NCI-H1092 treated with DMSO at 0.1 percent for 48 hours (cell line): Measurements from ENCODE around the gene SQOR.

Experiments
- DNase-seq: peaks from one replicate; lab custom pipeline; 2025; lab: John Stamatoyannopoulos, UW

The SQOR gene

DNA sequence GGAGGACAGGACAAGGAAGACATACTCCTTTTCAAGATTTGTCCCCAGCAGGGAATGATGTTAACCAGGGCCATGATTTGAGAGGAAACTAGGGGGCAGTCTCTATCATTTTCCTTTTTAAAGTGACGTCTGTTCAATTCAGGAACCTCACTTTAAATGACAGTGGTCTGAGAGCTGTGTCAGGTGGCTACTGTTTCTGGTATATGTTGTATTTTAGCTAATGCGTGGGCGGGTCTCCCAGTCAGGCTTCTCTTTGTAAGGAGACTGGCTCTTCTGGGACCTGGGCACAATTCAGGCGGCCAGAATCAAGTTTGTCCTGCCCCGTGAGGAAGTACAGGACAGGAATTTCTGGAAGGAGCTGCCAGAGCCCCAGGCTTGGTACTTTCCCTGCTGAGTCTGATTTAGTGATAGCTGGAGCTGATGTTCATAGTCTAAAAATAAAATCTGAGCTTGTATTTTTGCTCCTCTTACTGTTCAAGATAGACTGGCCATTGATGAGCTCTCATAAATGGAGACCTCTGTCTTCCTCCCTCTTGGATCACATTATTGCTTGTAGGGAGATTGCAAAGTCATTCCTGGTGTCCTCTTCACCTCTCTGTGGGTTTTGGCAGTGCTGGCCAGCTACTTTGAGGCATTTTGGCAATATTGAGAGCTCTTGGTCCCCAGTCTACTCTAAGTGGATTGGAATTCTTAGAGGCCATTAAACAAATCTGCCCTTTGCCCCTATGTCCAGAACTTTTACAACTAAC, 25.6 kb downstream of the SQOR start:
- no peak for DNase-seq

DNA sequence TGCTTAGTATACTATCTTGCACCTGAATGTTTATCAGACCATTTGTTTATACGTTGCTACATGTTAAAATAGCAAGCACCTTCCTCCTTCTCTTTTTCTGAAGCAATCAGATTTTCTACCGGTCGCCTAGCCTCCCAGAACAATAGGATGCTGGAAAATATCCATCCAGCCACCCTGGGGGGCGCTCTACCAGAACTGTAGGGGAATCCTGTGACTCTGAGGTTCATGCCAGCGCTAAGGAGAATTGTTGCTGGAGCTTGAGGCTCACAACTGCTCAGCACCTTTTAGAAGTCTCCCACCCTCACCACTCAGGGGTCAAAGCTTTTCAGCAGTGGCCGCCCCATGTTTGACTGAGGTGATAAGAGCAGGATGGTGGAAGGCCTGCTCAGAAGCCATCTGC, 27.5 kb downstream of the SQOR start:
- no peak for DNase-seq

DNA sequence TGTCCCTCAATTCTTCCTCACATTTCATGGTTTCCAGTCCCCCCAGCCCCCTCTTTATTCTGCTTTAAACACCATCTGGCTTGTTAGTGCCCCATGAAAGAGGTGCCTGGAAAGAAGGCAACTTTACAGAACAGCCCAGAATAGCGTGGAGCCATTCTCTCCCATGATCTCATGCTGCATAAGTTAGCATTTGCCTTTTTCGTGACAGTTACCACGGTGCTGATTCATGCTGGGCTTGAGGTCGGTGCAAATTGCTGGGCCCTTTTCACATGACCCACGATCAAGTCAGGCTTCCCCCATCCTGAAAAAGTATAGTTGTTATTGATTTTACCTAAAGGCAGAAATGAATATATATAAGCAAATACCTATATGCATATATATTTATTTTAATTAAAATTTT, 29.6 kb downstream of the SQOR start:
- no peak for DNase-seq

DNA sequence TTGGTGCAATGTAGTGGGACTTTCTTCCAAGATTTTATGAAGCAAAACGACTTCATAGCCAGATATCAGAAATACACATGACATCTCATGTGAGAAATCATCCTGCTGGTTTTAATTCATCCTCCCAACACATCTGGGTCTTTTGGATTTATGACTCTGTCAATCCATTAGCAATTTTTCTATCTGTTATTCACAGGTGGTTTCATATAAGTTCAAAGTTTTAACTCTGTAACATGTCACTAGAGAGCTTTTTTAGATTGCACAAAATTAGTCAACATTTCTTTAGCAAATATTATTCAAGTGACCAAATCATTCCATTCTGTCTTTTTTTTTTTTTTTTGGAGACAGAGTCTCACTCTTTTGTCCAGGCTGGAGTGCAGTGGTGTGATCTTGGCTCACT, 30.4 kb downstream of the SQOR start:
- DNase-seq = no peak

DNA sequence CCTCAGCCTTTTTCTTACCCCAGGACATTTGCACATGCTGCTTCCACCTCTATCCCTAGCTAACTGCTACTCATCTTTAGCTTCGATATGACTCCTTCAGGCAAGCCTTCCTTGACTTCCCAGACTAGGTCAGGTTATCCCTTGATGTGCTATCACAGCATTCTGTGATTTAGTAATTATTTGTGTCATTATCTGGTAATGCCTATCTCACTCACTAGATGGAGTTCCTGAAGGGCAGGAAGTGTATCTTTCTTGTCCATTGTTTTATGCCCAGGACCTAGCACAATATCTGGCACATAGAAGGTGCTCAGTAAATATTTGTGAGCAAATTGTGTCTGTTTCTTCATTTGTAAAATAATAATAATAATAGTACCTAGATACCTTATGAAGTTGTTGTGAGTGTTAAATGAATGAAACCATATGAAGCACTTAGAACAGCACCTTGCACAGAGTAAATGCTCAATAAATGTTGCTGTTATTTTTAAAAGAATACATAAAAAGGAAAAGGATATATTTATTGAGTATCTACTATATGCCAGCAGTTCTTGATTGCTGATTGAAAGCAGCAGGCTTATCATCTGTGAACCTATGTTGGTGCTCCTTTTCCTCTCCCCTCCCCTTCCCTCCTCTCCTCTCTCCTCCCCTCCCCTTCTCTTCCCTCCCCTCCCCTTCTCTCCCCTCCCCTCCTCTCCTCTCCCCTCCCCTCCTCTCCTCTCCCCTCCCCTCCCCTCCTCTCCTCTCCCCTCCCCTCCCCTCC, 31.5 kb downstream of the SQOR start:
- no peak for DNase-seq

DNA sequence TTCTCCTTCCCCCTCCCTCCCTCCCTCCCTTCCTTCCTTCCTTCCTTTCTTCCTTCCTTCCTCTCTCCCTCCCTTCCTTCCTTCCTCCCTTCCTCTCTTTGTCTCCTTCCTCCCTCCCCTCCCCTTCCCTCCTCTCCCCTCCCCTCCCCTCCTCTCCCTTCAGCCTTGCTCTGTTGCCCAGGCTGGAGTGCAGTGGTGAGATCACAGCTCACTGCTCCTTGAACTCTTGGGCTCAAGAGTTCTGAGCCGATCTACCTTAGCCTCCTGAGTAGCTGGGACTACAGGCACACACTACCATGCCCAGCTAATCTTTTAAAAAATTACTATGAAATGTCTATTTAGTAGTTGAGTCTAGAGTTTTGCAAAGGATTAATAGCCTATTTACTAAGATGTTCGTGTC, 32.2 kb downstream of the SQOR start:
- no peak for DNase-seq

DNA sequence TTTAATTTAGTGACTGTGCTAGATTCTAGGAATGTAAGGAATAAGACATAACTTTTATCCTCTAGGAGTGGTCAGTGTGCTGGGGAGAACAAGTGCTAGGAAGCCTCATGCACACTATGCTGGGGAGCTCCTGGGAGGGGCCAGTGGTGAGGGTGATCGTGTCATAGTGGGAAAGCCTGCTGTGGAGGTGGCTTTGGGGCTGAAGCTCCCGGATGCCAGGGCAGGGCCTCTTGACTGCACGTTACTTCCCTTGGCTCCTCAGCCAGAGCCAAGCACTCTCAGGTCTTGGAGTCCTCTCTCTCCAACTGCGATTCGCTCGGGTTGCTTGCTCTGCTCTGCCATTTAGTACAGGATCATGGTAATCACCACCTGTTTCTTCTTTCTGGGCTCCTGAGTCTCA, 33.6 kb downstream of the SQOR start:
- DNase-seq = no peak

DNA sequence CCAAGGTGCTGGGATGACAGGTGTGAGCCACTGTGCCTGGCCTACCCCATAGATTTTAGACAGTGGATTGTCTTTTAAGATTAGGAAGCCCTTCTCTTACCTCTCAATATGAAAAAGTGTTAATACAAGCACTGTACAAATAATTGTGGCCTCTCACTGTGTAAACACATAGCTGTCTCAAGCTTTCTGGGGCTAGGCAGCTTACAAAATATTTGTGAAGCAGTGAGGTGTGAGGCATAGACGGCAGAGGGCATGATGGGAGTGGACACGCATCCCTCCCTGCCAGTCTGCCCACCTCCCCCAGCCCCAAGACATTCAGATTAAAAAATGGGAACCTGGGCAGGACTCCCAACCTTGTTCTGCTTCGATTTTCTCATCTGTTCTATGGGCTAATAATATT, 34.6 kb downstream of the SQOR start:
- no peak for DNase-seq

DNA sequence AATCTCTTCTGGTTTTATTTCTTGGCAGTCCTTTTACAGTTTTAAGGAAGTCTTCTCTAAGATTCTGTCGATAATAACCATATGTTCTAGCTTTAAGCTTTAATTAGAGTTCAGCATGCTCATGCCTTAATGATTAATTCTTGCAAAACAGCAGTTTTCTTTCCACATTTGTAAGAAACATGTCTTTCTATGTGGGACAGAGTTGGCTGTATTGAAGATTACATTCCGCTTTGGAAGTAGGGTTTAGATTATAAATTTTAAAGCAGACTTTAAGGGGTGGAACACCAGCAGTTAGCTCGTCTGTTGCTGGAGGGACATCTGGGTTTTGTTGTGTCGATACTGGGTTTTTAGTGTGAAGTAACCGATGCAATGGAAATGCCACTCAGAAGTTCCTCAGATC, 35.3 kb downstream of the SQOR start:
- DNase-seq = no peak

DNA sequence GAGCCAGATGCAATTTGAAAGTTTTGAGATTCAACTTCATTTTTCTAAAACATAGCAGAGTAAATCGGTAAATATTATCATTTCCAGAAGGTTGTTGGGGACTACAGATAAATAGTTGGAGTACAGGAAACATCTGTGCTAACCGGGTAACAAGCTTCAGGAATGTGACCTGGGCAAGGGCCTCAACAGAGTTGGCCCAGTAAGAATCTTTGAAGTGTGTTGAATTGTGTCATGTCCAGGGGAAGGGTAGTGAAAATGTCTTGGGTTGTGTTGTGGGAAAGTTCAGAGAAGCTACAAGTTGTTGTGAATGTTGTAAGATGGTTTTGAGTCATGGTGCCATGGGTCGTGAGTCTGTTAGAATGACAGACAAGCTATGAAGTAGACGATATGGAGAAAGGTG, 35.7 kb downstream of the SQOR start:
- DNase-seq = no peak

DNA sequence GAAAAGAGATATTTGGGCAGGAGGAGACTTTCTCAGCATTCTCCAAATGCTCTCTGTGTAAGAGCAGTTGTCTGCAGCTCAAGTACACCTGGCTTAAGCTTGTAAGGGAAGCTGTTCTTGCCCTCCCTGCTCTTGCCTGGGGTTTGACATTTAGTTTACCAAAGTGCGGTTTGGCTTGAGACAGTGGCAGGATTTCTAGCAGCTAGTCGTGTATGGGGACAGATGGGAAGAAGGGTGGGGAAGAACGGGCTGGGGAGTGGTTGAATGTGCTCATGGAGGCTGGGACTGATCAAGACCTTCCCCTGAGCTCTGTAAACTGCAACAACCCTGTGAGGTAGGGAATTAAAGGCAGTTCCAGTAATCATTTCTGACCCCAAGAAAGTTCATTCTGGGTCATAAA, 39.8 kb downstream of the SQOR start:
- DNase-seq = no peak

DNA sequence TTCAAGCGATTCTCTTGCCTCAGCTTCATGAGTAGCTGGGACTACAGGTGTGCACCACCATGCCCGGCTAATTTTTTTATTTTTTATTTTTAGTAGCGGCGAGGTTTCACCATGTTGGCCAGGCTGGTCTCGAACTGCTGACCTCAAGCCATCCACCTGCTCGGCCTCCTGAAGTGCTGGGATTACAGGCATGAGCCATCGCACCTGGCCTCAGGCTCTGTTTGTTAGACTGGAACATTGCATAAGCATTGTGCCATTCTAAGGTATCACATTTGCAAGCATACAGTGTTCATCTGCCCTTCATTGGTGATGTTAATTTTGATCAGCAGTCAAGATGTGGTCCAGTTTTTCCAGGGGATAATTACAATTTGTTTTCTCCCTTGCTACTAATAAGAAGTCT, 43.0 kb downstream of the SQOR start:
- DNase-seq = no peak

DNA sequence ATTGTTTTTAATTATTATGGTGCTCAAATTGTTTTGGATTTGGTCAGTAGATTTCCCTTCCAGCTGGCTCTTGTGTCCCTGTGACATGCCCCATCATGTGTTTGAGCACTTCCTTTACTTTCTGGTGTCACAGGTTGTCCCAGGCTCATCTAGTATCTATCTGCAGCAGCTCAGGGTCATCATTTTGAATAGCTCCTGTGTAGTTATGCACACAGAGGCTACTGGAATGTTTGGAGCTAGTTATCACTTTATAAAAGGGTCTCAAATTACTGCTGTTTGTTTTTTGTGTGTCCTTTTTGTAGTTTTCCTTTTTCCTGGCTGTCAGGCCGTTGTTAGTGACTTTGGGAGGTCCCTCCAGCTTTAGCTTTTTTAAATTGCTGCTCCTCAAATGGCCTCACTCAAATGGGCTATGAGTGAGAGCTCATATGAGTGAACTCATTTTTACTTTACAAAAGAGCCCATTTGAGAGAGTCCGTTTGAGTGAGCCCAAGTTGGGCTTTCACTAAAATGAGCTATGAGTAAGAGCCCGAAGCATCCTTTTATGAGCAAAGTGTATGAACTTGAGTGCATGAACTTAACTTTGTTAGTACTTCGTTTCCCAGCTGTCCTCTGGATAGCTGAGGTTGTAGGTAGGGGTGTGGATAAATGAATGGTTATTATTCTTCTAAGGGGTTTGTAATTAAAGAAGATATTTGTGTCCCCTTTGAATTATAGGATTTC, 43.8 kb downstream of the SQOR start:
- no peak for DNase-seq

DNA sequence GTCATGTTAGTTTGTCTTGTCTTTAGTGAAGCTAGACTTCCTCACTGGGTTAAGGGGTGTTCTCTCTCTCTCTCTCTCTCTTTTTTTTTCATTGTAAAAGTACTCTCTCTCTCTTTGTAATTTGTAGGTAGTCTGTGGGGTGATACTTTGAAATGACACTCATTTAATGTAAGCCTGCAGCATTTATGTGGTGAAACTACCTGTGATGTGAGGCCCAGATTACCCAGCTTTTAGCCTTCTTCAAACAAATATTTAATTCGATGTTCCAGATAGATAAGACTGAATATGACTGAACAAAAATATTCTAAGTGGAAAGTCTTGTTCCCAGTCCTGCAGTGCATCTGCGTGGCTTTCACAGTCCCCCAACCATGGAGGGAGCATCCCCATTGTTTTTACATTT, 49.7 kb downstream of the SQOR start:
- no peak for DNase-seq

DNA sequence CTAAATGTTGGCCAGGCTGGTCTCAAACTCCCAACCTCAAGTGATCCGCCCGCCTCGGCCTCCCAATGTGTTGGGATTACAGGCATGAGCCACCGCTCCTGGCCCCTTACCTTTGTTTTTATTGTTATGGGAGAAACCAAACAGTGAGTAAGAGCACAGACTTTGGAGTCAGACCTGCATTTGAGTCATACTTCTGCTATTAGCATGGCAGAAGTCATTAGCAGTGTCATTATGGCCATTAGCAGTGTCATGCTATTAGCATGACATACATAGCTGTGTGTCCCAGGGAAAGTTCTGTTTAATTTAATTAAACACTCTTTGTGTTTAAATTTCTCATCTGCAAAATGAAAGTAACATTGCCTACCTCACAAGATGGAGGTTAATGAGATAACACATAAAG, 54.8 kb downstream of the SQOR start:
- no peak for DNase-seq

DNA sequence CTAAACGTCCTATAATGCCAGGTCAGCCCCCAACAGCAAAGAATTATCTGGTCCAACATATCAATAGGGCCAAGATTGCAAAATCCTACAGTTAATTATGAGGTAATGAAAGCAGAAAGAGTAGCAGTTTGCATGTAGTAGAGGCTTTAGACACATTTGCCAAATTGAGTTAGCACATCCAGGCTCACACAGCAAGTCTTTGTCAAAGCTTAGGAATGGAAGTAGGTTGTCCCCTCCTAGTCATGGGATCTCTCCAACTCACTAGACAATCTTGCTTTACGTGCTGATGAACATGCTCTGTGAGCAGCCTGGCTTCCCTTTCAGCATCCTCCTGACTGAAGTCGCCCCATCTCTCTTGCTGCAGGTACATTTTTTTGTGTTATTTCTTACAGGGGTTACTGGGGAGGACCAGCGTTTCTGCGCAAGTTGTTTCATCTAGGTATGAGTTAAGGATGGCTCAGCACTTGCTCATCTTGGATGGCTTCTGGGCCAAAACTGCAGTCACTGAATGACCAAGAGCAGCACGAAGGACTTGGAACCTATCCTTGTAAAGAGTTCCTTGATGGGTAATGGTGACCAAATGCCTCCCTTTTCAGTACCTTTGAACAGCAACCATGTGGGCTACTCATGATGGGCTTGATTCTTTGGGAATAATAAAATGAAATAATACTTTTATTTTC, 55.9 kb downstream of the SQOR start:
- no peak for DNase-seq

DNA sequence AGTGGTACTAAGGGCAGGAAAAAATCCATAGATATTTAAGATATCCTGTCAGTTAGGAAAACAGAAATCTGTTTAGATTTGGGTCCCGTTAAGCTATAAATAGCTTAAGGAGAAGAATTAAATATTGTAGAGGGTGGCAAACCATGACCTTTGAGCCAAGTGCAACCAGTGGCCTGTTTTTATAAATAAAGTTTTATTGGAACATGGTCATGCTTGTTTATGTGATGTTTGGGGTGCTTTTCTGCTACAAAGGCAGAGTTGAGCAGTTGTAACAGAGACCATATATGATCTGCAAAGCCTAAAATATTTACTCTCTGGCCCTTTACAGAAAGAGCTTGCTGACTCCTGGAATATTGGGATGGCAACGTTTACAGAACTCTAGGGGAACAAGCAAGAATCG, 66.3 kb downstream of the SQOR start:
- DNase-seq = no peak

DNA sequence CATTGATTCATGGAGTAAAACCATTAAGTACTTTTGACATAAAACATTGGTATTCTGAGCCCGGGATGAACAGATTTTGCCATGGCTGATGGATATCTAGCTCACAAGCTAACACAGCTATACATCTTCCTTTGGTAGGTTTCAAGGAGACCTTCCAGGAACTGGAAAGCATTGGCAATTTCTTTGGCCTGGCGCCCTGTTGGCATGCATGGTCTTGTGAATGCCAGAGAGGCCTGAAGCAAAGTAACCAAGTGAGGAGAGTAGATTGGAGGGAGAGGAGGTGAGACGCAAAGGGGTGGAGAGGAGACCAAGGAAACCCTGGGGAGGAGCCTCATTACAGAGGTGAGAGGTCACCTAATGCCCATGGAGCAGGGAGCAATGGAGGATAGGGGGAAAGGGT, 67.2 kb downstream of the SQOR start:
- DNase-seq = no peak

DNA sequence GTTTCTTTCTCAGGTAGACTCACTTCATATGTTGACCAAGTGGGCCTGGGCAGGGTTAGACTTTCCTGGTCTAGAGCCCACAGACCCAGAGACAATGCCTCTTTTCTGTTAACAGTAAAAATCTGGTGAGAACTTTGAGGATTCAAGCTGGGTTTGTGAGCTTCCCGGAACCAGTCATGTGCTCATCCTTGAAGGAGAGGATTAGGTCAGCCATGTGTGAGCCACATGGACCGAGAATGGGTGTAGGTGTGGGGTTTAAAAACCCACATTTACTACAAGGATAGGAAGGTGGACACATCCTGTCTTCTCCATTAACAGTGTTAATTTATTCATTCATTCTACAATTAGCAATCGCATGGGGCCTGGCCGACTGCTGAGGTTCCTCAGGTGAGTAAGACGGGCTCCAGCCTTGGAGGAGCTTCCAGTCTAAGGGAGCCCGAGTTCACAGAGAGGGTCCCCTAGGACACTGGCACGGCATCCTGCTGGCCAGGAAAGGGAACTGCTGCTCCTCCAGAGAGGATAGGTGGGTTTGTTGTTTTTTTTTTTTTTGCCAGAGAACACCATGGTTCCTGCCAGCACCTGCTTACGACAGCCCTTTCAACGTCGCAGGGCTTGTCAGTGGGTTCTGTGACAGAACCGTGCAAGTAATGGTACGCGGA, 69.0 kb downstream of the SQOR start:
- DNase-seq = no peak

DNA sequence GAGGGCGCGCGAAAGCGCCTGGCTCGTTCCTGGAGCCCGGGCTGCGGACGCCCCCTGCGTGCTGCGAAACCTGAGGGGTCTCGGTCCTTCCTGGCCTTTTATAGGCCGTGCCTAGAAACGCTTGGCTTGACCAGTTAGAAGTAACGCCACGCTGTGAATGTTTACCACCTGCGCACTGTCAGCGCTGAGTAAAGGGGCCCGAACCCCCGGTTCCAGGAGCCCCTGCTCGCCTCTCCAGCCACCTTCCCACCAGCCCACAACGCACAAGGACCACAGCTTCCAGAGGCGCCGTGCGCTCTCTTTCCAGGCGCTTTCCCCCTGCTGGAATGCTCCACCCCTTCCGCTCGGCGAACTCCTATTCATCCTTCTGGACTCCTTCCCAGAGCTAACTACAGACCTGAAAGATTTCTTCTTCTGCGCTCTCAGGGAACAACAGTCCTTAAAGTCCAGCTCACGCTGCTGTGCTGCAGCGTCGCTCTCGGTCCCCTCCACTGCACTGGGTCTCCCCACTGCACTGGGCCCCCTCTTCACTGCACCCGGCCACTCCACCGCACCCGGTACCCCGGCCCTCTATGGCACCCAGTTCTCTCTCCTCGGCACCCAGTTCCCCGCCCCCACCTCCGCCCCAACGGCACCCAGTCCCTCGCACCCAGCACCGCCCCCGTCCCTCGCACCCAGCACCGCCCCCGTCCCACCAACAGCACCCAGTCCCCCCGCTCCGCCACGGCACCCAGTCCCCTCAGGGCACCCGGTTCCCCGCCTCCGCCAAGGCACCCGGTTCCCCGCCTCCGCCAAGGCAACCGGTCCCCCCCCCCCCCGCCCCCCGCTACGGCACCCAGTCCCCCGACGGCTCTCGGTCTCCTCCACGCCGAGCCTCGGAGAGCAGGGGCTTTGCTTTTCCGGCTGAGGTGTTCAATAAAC, 69.8 kb downstream of the SQOR start:
- no peak for DNase-seq
